ENCODE results near the gene NTM.

The NTM gene

DNA sequence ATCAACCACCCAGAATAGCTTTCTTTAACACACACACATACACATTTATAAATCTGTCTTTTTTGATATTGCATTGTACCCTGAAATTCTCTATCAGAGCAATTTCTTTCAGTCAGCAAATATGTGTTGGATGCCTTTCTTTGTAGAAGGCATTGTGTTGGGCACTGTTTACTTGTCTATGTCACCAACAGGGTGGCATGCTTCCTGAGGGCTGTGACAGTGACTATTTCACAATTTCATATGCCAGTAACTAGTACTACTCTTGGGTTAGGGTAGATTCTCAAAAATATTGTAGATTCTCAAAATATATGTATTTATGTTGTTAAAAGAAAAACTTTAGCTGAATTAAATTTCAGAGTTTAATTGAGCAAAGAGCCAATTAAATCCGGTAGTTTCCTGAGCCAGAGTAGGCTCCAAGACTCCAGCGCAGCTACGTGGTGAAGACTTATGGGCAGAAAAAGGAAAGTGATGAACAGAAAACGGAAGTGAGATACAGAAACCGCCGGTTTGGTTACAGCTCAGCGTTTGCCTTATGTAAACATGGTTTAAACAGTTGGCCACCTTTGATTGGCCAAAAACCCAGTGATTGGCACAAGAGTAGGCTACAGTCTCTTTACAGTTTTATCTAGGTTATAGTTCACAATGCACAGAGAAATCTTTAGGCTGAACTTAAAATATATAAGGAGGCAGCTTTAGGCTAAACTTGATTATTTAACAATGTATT, 723.3 kb downstream of the NTM start:
- TF ChIP-seq CTCF (IDR thresholded peaks at IDR 0.05; ENCODE audit: low read depth, low read length, missing control alignments) = no peak
- peak; percentile 36 for DNase-seq (ENCODE audit: low read depth)
- no peak overlapping the region for H3K4me3 ChIP-seq (ENCODE audit: low read depth, low read length)

DNA sequence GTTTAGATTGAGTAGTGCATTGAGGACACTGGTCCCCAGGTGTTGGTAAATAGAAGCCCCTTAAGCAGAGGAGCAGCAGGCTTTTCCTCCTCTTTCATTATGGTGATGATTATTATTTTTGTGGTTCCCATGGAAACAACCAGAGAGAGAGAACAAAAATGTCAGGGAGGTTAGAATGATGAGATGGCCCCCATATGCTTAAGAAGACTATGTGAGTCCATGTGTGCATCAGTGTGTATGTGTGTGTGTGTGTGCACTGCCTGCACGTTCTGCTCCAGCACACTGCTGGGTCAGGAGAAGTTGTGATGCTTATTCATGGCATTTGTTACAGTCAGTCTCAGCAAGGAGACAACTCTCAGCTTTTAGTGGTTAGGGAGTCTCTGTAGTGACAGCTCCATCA, 724.2 kb downstream of the NTM start:
- TF ChIP-seq CTCF (IDR thresholded peaks at IDR 0.05; ENCODE audit: low read depth, low read length, missing control alignments) = no peak
- DNase-seq (ENCODE audit: low read depth) = no peak
- no peak overlapping the region for H3K4me3 ChIP-seq (ENCODE audit: low read depth, low read length)

GRCh38 chr11:132095230-132096131, 725.1 kb downstream of the NTM start:
- DNase-seq (ENCODE audit: low read depth) = no peak
- H3K4me3 ChIP-seq (ENCODE audit: low read depth, low read length) = no peak overlapping the region
- TF ChIP-seq CTCF (IDR thresholded peaks at IDR 0.05; ENCODE audit: low read depth, low read length, missing control alignments) = no peak

- no peak for DNase-seq (ENCODE audit: low read depth)
- H3K4me3 ChIP-seq (ENCODE audit: low read depth, low read length) = no peak overlapping the region
- no peak for TF ChIP-seq CTCF (IDR thresholded peaks at IDR 0.05; ENCODE audit: low read depth, low read length, missing control alignments)
Measured at GRCh38 chr11:132096132-132096825, 725.9 kb downstream of the NTM start.

GRCh38 chr11:132099692-132100091, 729.3 kb downstream of the NTM start:
- peak; percentile 86 for TF ChIP-seq CTCF (IDR thresholded peaks at IDR 0.05; ENCODE audit: low read depth, low read length, missing control alignments)
- DNase-seq (ENCODE audit: low read depth) = no peak

GRCh38 chr11:132100583-132100982, 730.2 kb downstream of the NTM start:
- H3K4me3 ChIP-seq (ENCODE audit: low read depth, low read length) = no peak overlapping the region
- DNase-seq (ENCODE audit: low read depth) = no peak
- no peak for TF ChIP-seq CTCF (IDR thresholded peaks at IDR 0.05; ENCODE audit: low read depth, low read length, missing control alignments)

More at GRCh38 chr11:132099692-132100091, 729.3 kb downstream of the NTM start:
- no peak overlapping the region for H3K4me3 ChIP-seq (ENCODE audit: low read depth, low read length)

All from GM12864 (cell line).